Measurements from ENCODE around the gene ERFE.
"Not testable (repeated sequence)": the region's sequence is repeated elsewhere in the genome, so short reads cannot be mapped to it uniquely, and the experiment has no call there.

ERFE gene, protein sequence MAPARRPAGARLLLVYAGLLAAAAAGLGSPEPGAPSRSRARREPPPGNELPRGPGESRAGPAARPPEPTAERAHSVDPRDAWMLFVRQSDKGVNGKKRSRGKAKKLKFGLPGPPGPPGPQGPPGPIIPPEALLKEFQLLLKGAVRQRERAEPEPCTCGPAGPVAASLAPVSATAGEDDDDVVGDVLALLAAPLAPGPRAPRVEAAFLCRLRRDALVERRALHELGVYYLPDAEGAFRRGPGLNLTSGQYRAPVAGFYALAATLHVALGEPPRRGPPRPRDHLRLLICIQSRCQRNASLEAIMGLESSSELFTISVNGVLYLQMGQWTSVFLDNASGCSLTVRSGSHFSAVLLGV

DNA sequence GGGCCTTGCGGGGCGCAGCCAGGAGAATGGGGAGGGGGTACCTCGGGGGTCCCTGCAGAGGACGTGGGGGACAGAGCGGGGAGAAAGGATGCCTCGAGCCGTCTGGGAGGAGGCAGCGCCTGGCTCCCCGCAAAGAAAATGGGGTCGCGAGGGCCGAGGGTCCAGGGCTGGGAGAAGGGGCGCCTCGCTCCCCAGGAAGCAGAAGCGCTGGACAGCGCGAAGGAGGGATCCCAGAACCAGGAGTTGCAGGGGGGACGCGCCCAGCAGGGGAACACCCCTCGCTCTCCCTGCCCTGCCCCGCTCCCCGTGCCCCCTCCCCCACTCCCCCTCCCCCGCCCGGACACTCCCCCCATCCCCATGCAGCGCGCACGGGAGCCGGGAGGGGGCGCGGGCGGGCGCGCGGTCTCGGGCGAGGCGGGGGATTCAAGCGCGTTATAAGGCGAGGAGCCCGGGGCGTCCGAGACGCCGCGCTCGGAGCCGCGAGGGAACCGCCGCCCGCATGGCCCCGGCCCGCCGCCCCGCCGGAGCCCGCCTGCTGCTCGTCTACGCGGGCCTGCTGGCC is at the start of gene ERFE:
Gene ERFE, plus strand, starts transcription at position 462 of the 562 bp plus-strand sequence. Its CDS starts 38 bp downstream, at position 500.
- no peak for DNase-seq (ENCODE audit: low read depth)

DNA sequence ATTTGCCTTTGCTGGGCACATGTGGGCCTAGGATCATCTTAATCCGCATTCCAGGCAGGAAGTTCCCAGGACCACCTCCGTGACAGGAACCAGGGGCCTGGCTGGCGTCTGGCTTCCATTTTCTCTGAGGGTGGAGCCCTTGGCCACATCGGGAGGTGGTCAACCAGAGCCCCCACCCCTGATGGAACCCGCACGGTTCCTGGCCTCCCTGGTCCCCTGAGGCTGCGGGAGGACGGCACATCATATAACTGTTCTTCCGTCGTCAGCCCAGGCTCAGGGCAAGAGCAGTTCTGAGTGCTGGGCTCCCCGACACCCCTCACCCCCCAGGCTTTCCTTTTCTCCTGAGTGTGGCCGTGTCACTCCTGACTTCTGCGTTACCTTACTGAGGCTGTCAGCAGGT is 45.2 kb upstream of the ERFE start:
- DNase-seq (ENCODE audit: low read depth): no peak

DNA sequence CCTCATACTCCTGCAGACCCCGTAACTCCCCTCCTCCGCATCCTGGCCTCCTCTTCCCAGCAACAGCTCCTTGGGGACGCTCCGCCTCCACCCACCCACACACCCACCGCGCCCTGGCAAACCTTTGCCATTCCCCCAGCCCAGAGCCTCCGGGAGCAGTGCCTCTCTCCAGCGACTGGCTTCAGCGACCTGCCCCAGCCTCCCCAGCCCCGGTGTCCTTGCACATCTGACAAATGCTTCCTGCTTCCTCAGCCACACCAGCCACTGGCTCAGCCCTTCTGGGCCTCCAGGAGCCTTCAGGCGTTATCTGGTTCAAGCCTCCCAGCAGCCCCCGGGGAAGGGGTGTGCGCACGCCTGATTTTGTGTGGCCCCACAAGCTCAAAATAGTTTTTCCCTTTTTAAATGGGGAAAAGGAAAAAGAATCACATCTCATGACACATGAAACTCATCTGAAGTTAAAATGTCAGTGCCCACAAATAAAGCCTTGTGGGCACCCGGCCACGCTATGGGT is 44.4 kb upstream of the ERFE start:
- no peak for DNase-seq (ENCODE audit: low read depth)

DNA sequence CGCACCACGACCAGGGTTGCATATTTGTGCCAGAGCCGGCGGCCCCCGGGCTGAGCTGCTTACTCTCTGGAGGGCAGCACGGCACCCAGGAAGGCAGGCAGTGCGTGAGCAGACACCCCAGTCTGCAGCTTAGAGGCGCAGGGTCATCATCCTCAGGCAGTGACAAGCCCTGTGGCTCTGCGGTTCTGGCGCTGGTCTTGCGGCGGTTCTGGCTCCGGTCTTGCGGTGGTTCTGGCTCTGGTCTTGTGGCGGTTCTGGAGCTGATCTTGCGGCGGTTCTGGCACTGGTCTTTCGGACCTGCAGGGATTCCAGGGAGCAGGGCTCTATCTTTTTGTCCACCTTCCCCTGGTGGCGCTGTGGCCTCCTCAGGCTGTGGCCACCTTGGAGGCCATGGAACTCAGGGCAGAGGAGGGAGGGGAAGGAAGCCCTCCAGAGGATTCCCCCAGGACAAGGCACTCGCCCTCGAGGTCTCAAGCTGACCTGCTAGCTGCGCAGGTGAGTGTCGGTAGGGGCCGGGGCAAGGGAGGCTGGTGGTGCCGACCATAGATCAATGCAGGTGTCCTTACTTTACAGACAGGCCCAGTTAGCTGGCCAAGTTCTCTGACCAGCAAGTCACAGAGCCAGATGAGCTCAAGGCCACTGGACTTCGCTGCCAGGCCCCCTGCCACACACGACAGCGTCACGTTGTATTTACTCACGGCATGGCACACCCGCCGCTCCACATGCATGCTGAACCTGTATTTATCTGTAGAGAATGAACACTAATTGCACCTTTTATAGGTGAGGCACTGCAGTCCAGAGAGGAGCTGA is 43.7 kb upstream of the ERFE start:
- DNase-seq (ENCODE audit: low read depth): no peak

DNA sequence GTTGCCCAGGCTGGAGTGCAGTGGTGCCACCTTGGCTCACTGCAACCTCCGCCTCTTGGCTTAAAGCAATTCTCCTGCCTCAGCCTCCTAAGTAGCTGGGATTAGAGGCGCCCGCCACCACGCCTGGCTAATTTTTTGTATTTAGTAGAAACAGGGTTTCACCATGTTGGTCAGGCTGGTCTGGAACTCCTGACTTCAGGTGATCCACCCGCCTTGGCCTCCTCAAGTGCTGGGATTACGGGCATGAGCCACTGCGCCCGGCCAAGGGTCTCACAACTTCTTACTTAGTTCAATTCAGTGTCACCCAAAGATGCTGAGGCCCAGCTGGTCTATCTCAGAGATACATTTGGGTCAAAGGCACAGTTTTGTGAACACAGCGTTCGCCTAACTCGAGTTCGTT is 43.1 kb upstream of the ERFE start:
- not testable (repeated sequence) for DNase-seq (ENCODE audit: low read depth)

DNA sequence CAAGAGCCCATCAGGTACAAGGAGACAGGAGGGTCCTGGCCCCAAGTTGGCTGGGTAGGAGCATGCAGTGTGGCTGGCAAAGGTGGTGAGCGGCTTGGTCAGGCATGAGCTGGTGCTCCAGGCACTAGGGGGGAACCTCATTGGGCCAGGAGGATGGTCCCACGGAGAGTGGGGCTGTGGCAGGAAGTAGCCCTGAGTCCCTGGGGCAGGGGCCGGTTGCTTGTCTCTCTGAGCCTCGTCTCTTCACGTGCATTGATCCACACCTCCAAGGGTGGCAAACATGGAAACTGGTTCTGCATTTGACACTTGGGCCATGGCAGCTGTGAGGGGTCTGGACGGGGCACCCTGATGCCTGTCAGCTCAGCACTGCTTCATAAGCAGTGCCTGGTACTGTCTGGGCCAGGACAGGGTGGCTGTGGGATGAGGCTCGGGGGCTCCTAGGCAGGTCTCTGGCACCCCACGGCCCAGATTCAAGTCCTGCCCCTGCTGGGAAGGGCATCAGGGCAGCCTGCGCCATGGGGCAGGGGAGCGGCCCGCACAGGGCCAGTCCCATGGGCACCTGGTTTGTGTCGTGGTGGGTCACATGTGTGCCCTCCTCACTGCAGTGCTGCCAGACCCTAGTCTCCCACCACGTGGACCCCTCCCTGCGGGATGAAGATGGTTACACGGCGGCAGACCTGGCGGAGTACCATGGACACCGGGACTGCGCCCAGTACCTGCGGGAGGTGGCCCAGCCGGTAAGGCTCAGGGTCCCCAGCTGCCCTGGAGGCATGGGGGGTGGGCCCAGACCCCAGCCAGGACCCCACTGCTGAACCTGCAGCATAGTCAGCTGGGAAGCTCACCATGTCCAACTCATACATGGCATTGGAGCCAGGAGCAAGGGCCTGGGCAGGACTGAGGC is 42.2 kb upstream of the ERFE start:
- no peak for DNase-seq (ENCODE audit: low read depth)

DNA sequence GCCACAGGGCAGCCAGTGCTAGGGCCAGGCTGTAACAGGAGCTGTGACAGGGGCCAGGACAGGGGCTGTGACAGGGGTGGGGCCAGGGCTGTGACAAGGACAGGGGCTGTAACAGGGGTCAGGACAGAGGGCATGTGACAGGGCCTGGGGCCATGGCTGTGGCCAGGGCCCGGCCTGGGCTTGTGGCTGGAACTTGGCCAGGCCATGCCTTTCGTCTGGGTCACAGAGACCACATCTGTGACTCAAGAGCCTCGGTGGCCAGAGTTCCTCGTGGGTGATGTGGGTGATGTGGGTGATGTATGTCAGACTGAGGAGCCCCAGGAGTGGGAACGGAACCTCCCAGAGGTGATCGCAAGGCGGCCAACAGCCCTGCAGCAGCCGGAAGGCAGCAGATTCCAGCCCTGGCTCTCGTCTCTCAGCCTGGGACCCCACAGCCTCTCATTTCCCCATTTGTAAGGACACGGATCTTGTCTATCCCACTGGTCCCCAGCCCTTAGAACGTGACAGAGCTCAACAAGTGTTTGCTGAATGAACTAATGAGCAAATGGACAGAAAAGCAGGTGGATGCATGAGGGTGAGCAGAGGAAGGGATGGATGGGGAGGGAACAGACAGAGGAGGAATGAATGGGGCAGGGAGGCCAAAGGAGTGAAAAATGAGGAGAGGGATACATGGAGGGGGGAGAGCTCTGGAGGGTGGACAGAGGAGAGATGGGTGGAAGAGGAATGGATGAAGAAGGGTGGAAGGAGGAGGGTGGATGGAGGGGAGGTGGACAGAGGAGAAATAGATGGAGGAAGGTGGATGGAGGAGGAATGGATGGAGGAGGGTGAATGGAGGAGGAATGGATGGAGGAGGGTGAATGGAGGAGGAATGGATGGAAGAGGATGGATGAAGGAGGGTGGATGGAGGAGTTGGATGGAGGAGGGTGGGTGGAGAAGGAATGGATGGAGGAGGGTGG is 41.3 kb upstream of the ERFE start:
- no peak for DNase-seq (ENCODE audit: low read depth)

DNA sequence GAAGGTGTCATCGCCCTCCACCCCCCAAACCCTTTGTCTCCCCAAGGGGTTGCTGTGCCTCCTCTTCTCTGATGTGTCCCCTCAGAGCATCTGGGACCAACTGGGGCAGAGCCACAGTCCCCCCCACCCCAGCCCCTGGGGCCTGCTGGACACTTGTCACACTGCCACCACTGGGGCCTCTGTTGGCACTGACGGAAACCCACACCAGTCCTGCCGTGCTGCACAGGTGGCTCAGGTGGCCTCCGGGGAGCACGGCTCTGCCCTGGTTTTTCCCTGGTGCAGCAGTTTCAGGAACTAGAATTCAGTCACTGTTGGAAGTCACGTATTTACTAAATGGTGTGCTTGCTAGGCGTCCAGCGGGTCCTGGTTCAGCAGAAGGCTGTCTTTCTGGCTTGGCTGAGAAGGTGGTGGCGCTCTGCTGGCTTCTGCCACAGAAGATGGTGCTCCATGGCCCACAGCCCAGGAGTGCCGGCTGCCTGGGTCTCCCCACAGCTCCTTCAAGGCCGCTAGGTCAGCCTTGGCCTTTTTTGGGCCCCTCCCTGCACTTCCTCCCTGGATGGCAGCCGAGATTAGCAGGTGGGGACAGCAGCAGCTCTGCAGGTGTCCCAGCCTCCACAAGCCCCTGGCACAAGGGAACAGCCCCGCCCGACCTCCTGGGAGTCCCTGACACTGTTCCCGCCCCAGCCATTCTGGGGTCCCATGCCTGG is 38.9 kb upstream of the ERFE start:
- DNase-seq (ENCODE audit: low read depth): no peak

DNA sequence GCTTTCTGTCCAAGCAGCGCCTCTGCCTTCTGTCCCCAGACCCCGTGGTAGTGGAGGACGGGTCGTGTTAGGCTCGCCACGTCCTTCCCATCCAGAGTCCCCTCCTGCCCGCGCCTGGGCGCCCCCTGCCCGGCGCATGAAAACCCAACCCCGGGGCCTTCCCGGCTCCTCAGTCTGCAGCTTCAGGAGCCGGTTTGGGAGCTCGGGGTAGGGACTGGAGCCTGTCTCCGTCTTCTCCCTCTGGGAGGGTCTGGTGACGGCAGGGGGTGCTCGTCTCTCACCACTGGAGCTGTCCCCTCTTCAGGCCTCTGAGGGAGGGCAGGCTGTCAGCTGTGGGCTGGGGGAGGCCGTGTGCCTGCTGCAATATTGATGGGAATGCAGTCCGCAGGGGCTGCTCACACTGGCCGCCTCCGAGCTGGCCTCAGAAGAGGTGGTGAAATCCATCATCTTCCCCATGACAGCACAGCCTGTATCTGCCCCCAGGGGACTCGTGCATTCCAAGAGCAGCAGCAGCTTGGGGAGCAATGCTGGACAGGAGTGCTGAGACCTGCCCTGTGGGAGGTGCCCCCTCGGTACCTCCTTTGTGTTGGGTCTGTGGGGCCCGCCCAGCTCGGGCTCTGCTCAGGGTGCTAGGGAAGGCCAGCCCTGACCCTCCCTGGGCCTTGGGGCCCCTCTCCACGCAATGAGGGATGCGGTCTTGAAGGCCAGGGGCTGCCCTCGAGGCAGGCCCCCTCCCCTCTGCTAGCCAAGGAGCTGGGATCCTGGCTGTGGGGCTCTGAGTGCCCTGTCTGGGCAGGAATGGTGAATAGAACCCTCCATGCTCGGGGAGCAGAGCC is 38.1 kb upstream of the ERFE start:
- DNase-seq (ENCODE audit: low read depth): no peak

DNA sequence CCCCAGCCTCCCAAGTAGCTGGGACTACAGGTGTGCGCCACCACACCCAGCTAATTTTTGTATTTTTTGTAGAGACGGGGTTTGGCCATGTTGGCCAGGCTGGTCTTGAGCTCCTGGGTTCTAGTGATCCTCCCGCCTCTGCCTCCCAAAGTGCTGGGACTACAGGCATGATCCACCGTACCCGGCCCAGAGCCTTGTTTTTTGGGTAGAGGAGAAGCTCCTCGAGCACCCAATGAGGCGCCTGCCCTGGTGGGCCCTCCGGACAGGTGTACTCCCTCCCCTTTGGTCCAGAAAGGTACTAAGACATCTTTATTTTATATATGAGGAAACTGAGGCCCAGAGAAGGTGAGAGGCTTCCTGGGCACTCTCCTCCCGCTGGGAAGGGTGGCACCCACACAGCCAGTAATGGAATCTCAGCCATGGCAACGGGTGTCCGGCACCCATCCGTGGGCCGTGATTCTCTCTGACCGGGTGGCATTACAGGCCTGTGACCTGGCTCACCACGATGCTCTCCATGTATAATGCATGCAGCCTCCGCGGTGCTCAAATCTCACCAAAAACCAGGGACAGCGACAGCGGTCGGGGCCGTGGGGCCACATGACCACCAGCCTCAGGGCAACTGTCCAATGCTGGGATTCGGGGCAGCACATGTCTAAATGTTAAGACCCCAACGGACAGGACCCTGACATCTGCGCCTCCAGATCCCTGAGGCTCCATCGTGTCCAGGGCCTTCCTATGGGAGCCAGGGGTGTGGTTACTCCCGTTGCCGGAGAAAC is 37.1 kb upstream of the ERFE start:
- DNase-seq (ENCODE audit: low read depth): no peak

DNA sequence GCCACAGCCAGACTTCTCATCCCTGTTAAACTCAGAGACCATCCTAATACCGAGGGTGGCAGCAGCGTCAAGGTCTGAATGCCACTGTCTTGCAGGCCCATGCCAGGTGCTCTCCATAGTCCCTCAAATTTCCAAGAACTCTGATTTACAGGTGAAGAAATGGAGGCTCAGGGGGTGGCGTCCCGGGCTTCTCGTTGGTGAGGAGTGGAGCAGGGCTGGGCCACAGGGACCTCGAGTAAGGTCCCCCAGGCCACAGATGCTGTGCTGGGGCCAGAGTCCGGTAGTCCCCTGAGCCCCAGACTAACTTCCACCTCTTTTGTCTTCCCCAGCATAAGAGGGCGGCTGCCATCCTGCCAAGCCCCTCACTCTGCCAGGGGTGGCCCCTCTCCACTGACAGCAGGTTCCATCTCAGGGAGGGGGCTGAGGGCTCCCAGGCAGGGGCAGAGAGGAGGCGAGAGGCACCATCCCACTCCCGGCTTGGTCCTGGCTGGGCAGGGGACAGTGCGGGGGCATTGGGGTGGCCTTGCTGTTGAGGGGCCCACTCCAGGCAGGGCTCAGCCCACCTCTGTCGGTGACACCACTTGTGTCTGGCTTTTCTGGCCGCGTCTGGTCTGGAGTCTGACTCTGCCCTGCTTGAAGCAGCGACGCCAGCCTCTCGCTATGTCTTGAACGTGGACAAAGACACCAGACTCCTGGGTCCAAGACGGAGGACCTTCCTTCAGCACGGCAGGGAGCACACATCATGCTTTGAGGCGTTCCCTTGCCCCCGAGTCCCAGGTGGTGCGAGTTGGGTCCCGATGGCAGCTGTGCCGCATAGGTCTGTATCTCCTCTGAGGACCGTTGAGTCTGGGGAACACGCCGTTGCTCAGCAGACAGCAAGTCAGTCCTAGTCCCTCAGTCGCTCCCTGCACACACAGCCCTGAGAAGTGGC is 36.2 kb upstream of the ERFE start:
- no peak for DNase-seq (ENCODE audit: low read depth)

DNA sequence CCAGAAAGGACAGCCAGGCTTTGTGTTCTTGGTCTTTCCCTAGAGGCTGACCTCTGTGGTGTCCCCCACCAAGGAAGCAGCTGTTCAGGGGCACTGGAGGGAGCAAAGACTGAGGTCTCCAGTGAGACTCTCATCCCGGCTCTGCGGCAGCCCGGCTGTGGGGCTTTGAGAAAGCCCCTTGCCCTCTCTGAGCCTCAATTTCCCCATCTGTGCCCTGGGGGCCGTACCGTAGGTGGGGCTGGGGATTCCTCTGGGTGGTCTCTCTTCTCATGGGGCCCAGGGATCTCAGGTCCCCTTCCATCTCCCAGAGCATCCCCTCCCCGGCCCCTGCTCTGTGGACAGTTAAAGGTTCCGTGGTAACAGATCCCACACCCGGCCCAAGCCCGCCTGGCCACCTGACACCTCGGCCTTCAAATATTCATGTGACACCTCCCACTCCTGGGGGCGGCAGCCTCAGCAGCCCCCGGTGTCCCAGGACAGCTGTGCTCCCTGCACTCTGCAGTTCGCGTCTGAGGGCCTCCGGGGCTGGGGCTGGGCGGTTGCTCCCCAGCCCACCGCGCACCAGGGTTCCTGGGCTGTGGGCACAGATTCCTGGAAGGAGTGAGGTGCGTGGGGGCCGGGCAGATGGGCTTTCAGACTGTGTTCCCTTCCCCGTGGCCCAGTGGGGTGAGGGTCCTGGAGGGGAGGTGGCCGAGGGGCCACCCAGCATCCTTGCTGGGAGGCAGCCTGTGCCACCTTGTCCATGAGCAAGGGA is 35.4 kb upstream of the ERFE start:
- DNase-seq (ENCODE audit: low read depth): no peak

DNA sequence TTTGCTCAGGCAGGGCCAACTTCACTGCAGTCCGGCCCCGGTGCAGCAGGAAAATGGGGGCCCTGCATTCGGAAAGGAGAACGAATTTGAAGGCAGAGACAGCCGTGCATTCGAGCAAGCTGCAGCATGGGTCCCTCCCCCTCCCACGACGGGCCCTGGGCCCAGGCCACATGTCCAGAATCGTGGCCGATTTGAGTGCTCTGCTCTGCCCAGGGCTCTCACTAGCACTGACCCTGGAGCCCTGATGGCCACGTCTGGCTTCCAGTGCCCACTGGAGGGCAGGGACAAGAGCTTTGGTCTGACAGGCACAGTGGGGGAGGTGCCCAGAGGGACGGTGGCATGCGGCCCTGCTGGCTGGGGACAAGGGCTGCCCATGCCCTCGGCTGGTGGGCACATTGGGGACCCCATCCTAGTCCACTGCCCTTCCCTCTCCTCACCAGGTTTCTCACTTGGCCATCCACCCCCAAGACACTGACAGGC is 34.7 kb upstream of the ERFE start:
- no peak for DNase-seq (ENCODE audit: low read depth)

DNA sequence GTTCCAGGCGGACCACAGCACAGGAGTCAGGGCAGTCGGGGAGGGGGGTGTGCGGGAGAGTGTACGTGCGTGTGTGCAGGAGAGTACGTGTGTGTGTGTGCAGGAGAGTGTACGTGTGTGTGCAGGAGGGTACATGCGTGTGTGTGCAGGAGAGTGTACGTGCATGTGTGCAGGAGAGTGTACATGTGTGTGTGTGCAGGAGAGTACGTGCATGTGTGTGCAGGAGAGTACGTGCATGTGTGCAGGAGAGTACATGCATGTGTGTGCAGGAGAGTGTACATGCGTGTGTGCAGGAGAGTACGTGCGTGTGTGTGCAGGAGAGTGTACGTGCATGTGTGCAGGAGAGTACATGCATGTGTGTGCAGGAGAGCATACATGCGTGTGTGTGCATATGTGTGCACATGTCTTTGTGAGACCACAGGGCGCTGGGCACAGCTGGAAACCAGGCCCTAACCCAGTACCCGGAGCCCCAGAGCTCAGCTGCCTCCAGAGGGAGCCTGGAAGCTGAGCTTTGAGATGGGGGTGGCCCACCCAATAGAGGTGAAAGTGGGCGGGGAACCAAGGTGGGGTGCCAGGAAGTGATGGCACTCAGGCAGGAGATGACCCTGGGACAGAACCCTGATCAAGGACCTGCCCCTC is 34.2 kb upstream of the ERFE start:
- no peak for DNase-seq (ENCODE audit: low read depth)

DNA sequence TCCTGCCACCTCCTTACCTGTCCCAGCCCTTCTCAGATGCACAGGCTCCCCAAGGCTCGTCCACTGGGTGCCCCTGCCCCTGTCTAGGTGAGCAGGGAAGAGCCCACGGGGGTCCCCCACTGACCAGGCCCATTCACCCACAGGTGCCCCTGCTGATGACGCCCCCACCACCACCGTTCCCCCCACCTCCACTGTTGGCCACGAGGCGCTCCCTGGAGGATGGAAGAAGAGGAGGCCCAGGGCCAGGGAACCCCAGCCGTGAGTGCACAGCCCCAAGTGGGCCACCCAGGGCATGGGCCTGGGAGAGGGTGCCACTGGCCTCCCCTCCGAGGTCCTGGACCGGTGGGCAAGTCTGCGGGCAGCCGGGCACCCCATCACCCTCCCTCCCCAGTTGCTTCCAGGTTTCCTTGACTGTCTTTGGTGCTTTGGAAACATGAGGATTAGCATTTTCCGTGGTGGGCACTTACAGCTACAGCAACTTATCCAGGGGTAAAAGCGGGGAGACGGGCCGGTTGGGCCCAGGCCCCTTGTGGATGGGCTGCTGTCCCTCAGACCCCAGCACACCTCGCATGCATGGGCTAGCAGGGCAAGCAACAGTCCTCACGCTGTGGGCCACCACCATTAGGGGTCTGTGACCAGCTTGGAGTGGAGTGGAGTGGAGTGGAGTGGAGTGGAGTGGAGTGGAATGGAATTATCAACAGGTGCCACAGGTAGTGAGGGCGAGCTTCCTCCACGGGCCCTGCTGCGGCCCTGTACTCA is 33.5 kb upstream of the ERFE start:
- DNase-seq (ENCODE audit: low read depth): no peak
